GM23248 (cell line): ENCODE results near the gene RNF214.

Source experiments
- EZH2 ChIP-seq: fragments of 200-600 bp; sonication (generic); IDR thresholded peaks from 2 replicates; pipeline ENCODE4 v1.6.1; 2018; ENCODE audit warnings: antibody characterized with exemption, mild to moderate bottlenecking; ENCODE audit not compliant: insufficient read depth, poor library complexity, severe bottlenecking
- EZH2phosphoT487 ChIP-seq: fragments of 200-600 bp; sonication (generic); IDR thresholded peaks from 2 replicates; pipeline ENCODE4 v1.6.1; 2018; ENCODE audit warnings: antibody characterized with exemption, moderate library complexity, mild to moderate bottlenecking, low read depth; ENCODE audit not compliant: insufficient read depth

DNA sequence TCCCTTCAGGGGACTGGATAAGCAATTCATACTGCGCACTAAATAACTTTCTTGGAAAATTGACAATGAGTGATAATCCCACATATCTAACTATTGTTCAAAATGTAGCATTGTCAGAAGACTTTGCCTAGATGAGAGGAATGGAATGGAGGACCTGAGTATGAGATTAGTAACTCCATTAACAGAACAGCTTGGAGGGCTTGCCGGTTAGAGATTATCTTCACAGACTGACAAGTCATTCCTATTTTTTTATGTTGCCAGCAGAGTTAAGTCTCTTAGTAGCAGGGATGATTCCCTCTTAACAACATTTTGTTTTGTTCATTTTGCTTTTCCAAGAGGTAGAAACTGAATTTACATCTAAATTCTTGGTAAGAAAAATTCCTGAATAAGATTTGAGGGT lies 51.6 kb downstream of the RNF214 start:
- no peak for TF ChIP-seq EZH2
- TF ChIP-seq EZH2phosphoT487, result no peak
